ENCODE measurements around the gene AGBL4. TPM values are rescaled to one million over a fixed set of nuclear protein-coding genes. Genes with fewer than 3 reads are reported as not detected.

Gene AGBL4
- total and polyA plus RNA-seq, 9 of the 15 experiments (the other 6 are each of a cell fraction or from before 2014, with no cell fraction given): 0.11 TPM; not detected in 7

GRCh38 chr1:49160677-49161076 lies 863.1 kb downstream of the AGBL4 start (continued):
- TF ChIP-seq, protein P1, sequence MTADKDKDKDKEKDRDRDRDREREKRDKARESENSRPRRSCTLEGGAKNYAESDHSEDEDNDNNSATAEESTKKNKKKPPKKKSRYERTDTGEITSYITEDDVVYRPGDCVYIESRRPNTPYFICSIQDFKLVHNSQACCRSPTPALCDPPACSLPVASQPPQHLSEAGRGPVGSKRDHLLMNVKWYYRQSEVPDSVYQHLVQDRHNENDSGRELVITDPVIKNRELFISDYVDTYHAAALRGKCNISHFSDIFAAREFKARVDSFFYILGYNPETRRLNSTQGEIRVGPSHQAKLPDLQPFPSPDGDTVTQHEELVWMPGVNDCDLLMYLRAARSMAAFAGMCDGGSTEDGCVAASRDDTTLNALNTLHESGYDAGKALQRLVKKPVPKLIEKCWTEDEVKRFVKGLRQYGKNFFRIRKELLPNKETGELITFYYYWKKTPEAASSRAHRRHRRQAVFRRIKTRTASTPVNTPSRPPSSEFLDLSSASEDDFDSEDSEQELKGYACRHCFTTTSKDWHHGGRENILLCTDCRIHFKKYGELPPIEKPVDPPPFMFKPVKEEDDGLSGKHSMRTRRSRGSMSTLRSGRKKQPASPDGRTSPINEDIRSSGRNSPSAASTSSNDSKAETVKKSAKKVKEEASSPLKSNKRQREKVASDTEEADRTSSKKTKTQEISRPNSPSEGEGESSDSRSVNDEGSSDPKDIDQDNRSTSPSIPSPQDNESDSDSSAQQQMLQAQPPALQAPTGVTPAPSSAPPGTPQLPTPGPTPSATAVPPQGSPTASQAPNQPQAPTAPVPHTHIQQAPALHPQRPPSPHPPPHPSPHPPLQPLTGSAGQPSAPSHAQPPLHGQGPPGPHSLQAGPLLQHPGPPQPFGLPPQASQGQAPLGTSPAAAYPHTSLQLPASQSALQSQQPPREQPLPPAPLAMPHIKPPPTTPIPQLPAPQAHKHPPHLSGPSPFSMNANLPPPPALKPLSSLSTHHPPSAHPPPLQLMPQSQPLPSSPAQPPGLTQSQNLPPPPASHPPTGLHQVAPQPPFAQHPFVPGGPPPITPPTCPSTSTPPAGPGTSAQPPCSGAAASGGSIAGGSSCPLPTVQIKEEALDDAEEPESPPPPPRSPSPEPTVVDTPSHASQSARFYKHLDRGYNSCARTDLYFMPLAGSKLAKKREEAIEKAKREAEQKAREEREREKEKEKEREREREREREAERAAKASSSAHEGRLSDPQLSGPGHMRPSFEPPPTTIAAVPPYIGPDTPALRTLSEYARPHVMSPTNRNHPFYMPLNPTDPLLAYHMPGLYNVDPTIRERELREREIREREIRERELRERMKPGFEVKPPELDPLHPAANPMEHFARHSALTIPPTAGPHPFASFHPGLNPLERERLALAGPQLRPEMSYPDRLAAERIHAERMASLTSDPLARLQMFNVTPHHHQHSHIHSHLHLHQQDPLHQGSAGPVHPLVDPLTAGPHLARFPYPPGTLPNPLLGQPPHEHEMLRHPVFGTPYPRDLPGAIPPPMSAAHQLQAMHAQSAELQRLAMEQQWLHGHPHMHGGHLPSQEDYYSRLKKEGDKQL (CRISPR knock-in tag; IDR thresholded peaks at IDR 0.05; ENCODE audit: borderline replicate concordance): no peak
- no peak for TF ChIP-seq SAFB (IDR thresholded peaks at IDR 0.05; ENCODE audit: borderline replicate concordance, low read depth, low read length)
- no peak for TF ChIP-seq KHSRP (IDR thresholded peaks at IDR 0.05)
- TF ChIP-seq ZNF561 (CRISPR knock-in tag; conservative IDR thresholded peaks at IDR 0.05): no peak
- no peak for TF ChIP-seq CBX3 (IDR thresholded peaks at IDR 0.05; ENCODE audit: borderline replicate concordance in 1 of 2, low read length in 2 of 2)
- no peak for TF ChIP-seq ZBED1 (IDR thresholded peaks at IDR 0.05)

- Histone ChIP-seq H2AFZ (ENCODE audit: low read depth, low read length) (no peak overlapping the region), H3K4me2 (ENCODE audit: insufficient read depth, low read length) (no peak overlapping the region), H3K27ac (ENCODE audit: extremely low read depth, low read depth, low read length) (no peak overlapping the region), H3K79me2 (ENCODE audit: control insufficient read depth, insufficient read depth, low read length) (no peaks in the 10 kb centered on the region), H3K9me1 (ENCODE audit: control insufficient read depth, insufficient read depth, low read length) (no peaks in the 10 kb centered on the region), H3K4me1 (replicated peaks in 1 of 2; ENCODE audit: control insufficient read depth in 2 of 2, insufficient read depth in 2 of 2, low read length in 2 of 2) (no peaks in the 10 kb centered on the region), H3K36me3 (ENCODE audit: control insufficient read depth, insufficient read depth, low read length) (no peaks in the 10 kb centered on the region), H3K9ac (ENCODE audit: insufficient read depth in 1 of 2, low read depth in 2 of 2, low read length in 2 of 2) (no peak overlapping the region), H4K20me1 (replicated peaks; ENCODE audit: control insufficient read depth, insufficient read depth, low read length) (no peaks in the 10 kb centered on the region), H3K27me3 (ENCODE audit: control insufficient read depth in 2 of 2, insufficient read depth in 2 of 2, low read length in 2 of 2) (no peaks in the 10 kb centered on the region), H3K9me3 (replicated peaks; ENCODE audit: control insufficient read depth, insufficient read depth, low read depth, low read length) (no peaks in the 10 kb centered on the region), H3K4me3 (no peak overlapping the region)
- 0% methylated on average over 1 of the region's 1 CpG for WGBS (ENCODE audit: insufficient coverage, low coverage, missing lambda C conversion rate)
- DNase-seq (ENCODE audit: extremely low read depth in 1 of 4, low spot score in 3 of 4) (no peak), ATAC-seq (no peak), FAIRE-seq (no peak)
- BruUV-seq (replicated peaks): no TSS peak
- ChIA-PET CTCF (ENCODE audit: low intra/inter-chr PET ratio) (interaction anchor here (0.7 kb wide), 1 partner anchor 563 kb away, joined by 3 read pairs; no protein-coding TSS in a partner anchor), POLR2A (no interaction called here)
- in situ Hi-C loops (cut with MboI): no loop called here
- intact Hi-C loops (cut with micrococcal nuclease): no loop called here
- TF ChIP-seq SIN3A (IDR thresholded peaks at IDR 0.05; ENCODE audit: borderline replicate concordance in 2 of 2, control insufficient read depth in 1 of 2, low read depth in 2 of 2, low read length in 2 of 2) (no peak), PHTF2 (CRISPR knock-in tag; IDR thresholded peaks at IDR 0.05) (no peak), ZNF561 (CRISPR knock-in tag; conservative IDR thresholded peaks at IDR 0.05) (no peak), HINFP (tag; conservative IDR thresholded peaks at IDR 0.05; ENCODE audit: low read depth) (no peak)
- TF ChIP-seq, protein P2, sequence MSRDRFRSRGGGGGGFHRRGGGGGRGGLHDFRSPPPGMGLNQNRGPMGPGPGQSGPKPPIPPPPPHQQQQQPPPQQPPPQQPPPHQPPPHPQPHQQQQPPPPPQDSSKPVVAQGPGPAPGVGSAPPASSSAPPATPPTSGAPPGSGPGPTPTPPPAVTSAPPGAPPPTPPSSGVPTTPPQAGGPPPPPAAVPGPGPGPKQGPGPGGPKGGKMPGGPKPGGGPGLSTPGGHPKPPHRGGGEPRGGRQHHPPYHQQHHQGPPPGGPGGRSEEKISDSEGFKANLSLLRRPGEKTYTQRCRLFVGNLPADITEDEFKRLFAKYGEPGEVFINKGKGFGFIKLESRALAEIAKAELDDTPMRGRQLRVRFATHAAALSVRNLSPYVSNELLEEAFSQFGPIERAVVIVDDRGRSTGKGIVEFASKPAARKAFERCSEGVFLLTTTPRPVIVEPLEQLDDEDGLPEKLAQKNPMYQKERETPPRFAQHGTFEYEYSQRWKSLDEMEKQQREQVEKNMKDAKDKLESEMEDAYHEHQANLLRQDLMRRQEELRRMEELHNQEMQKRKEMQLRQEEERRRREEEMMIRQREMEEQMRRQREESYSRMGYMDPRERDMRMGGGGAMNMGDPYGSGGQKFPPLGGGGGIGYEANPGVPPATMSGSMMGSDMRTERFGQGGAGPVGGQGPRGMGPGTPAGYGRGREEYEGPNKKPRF (IDR thresholded peaks at IDR 0.05; ENCODE audit: low read depth, low read length): no peak
Measured at GRCh38 chr1:49136738-49137251, 887.0 kb downstream of the AGBL4 start.
